IPS-18c (cell line): ENCODE measurements around the gene ARIH2.

ENCODE experiments used
- H3K4me3 ChIP-seq: 2 replicates; pipeline ENCODE4 v1.7.0; 2013; ENCODE audit warnings: low read depth, mild to moderate bottlenecking, low read length, moderate library complexity; ENCODE audit not compliant: insufficient read depth
- H3K9me3 ChIP-seq: one replicate; pipeline ENCODE4 v1.6.1; 2013; ENCODE audit warnings: mild to moderate bottlenecking, low read length, moderate library complexity; ENCODE audit not compliant: control insufficient read depth, insufficient read depth

Gene ARIH2

DNA sequence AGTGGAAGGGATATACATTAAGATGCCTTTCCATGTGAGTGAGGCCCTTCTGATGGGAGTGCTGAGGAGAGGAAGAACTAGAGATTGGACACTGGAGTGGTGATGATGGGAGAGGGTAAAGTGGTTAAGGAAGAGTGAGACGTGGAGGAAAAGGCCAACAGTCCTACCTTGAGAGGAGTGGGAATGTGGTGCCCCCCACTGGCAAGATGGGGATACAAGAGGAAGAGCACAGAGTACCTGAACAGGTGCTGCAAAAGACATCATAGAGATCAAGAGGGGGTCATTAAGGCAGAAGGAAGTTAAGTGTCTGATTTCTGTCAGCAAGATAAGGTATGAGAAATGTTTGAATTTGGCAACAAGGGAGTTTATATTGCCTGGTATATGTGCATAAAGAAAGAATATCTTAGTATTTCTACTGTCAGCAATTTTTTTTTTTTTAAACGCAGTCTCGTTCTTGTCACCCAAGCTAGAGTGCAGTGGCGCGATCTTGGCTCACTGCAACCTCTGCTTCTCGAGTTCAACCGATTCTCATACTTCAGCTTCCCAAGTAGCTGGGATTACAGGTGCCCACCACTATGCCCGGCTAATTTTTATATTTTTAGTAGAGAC lies 34.0 kb downstream of the ARIH2 start:
- Histone ChIP-seq H3K9me3 (no peaks in the 10 kb centered on the region), H3K4me3 (no peak overlapping the region)

DNA sequence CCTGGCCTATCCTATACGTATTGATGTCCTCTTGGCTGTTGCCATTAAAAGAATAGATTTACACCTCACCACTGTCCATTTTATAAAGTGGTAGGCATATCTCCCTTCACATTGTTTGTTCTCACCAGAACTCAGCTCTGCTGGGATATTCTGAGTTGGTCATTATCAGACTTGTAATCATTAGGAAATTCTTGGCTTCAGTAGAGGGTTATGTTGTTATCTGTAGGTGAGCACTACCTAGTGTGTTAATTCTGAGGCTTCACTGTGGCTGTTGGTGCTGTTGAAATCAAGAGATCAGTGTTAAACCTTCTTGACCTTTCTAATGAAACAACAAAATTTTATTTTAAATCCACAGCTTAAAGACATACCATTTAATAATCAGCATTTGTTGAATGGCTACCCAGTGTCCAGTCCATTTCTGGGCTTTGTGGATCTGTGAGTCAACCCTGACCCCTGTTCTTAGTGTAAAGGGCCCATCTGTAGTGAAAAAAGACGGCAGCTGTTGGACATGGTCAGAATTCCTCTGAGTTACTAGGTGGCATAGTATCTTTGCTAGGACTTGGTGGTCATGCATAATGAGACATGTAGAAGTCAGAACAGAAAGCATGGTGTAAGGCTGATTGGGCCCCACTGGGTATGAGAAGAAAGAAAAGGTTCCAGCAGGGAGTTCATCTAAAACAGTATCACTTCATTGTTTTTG lies 38.5 kb downstream of the ARIH2 start:
- Histone ChIP-seq H3K9me3 (no peaks in the 10 kb centered on the region), H3K4me3 (no peak overlapping the region)

DNA sequence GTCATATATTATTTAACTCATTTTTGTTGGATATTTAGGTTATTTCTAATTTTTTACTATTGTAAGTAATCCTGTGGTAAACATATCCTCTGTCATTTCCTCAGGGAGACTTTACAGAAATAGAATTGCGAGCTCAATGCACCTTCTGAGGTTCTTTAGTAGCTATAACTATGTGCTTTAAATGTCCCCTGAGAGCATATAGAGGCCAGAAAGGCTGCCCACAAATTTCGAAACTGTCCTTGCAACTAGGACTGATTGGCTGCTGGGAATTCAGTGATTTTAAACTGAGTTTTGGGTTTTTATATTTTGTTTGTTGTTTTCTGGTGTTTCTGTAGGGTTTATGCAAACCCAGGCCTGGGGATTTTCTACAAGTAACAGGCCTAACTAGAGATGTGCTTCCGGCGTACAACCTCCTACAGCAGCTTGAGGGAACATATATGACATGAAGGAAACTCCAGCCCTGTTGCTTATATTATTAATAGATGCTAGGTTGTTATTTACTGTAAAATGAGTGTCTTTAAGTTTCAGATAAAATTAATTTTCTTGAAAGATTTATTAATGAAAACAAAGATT lies 42.3 kb downstream of the ARIH2 start:
- Histone ChIP-seq H3K9me3 (no peaks in the 10 kb centered on the region), H3K4me3 (no peak overlapping the region)

DNA sequence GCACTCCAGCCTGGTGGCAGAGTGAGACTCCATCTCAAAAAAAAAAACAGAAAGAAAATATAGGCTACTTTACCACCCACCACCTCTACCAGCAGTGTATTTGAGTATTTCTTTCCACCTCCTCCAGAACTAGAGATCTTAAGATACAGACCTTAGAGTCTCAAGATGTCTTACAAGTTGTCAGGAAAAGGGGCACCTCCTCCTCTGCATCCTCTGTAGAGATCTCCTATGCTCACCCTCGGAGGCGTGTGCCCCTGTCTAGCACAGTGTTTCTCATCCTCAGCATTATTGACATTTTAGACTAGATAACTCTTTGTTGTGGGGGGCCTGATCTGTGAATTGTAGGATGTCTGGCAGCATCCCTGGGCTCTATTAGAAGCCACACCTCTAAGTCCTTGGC lies 43.7 kb downstream of the ARIH2 start:
- Histone ChIP-seq H3K4me3 (no peak overlapping the region), H3K9me3 (no peaks in the 10 kb centered on the region)

DNA sequence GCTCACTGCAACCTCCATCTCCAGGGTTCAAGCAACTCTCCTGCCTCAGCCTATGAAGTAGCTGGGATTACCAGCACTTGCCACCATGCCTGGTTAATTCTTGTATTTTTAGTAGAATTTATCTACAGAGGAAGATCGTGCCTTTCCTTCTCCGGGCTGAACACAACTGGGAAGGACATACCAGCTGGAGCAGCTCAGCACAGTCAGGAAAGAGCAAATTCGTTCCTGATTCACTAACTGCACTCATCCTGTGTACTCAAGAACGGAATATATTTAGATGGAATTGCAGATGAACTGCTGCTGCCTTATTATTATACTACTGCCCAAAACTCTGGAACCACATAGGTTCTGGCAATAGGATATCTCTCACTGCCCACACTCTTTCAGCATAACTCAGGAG lies 44.3 kb downstream of the ARIH2 start:
- no peak overlapping the region for H3K4me3 ChIP-seq
- no peaks in the 10 kb centered on the region for H3K9me3 ChIP-seq

DNA sequence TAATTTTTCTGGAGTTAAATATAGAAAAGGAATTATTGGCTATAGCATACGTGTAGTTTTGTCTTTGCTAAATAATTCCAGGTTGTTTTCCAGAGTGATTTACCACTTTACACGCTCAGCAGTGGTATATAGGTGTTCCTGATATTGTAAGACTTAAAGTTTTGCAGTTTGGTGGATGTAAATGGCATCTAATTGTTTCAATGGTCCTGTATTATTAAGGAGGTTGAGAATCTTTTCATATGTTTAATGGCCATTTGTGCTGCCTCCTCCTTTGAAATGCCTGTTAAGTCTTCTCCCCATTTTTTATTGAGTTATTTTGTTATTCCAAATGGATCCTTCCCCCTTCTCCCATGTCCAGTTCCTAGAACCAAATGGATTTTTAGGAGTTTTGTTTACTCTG lies 44.9 kb downstream of the ARIH2 start:
- Histone ChIP-seq H3K9me3 (no peaks in the 10 kb centered on the region), H3K4me3 (no peak overlapping the region)

DNA sequence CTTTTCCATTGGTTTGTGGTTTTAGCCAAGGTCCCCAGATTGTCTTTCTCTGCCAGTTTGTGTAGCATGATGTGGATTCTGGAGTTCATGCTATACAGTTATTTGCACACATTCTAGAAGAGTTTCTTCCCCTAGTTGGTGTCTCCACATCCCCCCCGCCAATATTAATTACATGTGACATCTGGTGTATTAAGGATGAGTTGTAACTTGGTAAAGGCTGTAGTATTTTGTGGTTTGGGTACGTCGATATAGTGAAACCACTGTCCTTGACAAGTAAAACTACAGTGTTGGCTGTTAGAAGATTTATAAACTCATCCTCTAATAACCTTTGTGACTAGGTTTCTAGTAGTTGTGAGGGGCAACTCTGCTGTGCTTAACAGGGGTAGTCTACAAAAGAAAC lies 47.7 kb downstream of the ARIH2 start:
- no peaks in the 10 kb centered on the region for H3K9me3 ChIP-seq

DNA sequence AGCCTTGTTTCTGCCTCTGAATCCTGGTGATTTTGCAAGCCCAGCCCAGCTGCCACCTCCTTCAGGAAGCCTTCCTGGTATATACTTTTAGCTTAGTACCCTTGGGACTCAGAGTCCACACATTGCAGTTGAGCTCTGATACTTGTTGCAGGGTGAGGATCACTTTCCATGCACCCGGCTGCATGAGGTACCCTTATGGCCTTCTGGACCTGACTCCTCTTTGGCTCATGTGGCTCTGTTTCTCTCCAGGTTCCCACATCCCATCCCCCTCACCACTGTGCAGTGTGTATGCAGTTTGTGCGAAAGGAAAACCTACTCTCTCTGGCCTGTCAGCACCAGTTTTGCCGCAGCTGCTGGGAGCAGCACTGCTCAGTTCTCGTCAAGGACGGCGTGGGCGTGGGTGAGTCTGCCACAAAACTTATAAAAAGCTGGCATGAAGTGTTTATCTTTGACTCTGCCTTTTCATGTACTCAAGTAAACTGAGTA lies 48.3 kb downstream of the ARIH2 start:
- Histone ChIP-seq H3K9me3 (no peaks in the 10 kb centered on the region), H3K4me3 (no peak overlapping the region)

More for the DNA sequence above, 47.7 kb downstream of the ARIH2 start:
- no peak overlapping the region for H3K4me3 ChIP-seq

DNA sequence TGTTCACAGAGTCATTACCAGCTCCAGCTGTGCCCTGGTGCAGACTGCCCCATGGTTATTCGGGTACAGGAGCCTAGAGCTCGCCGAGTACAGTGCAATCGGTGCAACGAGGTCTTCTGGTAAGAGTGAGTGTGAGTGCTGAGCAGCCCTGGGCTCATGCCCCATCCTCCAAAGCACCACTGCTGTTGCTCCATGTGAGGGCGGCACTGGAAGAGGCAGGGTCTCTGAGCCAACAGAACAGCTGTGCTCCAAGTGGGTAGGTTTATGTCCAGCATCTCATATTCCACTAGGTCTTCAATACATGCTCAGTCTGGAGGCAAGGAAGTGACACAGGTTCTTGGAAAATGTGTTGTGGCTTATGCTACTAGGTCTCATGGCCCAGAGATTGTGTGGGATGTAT lies 51.9 kb downstream of the ARIH2 start:
- Histone ChIP-seq H3K4me3 (no peak overlapping the region), H3K9me3 (no peaks in the 10 kb centered on the region)

DNA sequence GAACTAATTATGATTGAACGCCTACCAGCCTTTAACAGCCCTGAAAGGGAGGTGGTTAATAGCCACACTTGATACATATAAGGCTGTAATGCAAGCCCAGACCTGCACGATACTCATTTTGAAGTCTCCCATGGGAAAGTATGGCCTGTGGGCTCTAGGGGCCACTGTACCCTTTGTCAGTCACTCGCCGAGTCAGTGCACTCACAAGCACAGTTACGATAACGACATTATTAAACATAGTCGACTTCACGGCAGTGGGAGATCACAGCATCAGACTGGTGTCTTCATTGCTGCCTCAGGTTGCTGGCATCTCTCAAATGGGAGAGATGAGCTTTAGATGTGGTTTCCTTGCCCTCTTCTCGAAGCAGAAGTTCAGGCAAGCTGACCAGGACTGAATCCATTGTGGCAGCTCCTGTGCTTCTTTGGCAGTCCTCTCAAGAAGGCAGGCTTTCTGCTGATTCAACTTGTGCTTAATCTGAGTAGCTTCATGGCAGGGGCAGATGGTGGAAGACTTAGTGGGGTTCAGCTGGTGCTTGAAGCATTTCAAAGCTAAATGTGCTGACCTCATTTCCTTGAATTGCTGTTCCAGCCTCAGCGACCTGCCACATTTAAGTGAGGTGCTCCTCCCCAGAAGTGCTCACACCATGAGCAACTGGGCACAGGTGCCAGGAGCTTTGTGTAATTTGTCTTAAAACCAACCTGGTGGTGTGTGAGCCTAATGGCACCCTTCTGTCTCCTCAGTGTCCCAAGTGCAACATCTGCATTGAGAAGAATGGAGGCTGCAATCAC lies 55.6 kb downstream of the ARIH2 start:
- Histone ChIP-seq H3K9me3 (no peaks in the 10 kb centered on the region), H3K4me3 (no peak overlapping the region)

DNA sequence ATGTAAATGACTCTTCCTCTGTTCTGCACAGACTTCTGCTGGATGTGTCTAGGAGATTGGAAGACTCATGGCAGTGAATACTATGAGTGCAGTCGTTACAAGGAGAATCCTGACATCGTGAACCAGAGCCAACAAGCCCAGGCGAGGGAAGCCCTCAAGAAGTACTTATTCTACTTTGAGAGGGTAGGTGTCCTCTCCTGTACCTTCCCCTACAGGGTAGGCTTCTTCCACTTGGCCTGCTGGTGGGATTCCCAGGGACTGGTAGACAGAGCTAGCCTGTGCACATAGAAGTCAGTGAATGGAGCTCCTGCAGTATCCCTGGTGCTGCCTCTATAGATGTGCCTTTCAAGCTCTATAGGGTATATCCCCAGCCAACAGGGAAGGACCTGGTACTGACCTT lies 60.8 kb downstream of the ARIH2 start:
- Histone ChIP-seq H3K4me3 (no peak overlapping the region), H3K9me3 (no peaks in the 10 kb centered on the region)

DNA sequence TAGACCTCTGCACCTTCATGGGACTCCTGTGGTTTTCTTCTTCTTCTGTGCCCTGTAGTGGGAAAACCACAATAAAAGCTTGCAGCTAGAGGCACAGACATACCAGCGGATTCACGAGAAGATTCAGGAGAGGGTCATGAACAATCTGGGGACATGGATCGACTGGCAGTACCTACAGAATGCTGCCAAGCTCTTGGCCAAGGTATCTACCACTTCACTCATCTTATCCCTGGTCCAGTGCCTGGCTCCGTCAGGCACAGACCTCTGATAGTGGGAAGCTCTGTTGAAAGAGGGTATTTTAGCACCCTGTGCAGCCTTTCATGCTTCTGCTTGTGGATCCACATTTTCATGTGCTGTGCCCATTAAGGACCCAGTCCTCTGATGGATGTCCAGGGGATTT lies 61.7 kb downstream of the ARIH2 start:
- H3K4me3 ChIP-seq: no peak overlapping the region

DNA sequence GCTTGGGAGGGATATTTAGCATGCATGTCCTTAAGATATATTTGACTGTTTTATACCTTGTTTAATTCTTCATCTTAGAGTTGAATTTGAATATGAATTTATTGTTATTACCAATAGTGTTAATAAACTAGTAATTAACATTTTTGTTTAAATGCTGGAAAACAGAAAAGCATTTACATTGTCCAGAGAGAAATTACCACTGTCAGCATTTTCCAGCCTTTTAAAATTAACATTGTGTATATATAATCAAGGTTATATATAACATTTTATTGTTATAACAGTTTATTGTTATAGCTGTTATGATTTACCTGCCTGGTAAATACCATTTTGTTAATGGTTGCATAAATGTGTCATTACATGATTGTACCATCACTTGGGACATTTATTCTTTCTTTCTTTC lies 63.4 kb downstream of the ARIH2 start:
- H3K4me3 ChIP-seq: no peak overlapping the region

More for the DNA sequence above, 61.7 kb downstream of the ARIH2 start:
- H3K9me3 ChIP-seq: no peaks in the 10 kb centered on the region

DNA sequence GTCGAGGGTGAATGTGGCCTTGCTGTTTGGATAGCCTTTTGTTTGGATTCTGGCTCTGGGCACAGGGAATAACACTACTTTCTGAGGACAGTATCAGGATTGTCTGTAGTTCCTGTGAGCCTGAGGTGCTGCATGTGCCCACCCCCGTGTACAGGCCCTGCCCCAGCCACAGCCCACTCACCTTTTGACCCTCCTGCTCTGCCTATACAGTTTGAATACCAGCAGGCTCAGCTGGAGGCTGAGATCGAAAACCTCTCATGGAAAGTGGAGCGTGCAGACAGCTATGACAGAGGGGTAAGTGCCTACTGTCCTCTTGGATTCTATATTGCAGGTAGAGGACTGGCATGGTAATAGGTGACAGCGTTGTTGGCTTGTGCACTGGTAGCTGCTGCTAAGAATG lies 64.0 kb downstream of the ARIH2 start:
- H3K4me3 ChIP-seq: no peak overlapping the region

More for the DNA sequence above, 63.4 kb downstream of the ARIH2 start:
- no peaks in the 10 kb centered on the region for H3K9me3 ChIP-seq

DNA sequence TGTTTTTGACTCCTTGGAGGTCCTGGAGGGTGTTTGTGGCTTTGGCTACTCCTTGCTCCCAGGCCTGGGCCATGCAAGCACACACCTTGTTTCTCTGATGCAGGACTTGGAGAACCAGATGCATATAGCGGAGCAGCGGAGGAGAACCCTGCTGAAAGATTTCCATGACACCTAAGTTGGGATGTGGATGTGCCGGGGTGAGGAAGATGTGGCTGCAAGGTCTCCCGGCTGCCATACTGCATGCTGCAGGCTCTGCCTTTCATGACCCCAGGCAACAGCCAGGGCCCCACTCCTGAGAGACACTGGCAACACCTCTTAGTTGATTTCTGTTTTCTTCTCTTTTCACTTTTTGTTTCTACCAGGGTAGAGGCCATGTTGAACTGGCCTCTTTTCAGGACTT lies 64.5 kb downstream of the ARIH2 start:
- H3K9me3 ChIP-seq: no peaks in the 10 kb centered on the region
- H3K4me3 ChIP-seq: no peak overlapping the region

More for the DNA sequence above, 64.0 kb downstream of the ARIH2 start:
- H3K9me3 ChIP-seq: no peaks in the 10 kb centered on the region

DNA sequence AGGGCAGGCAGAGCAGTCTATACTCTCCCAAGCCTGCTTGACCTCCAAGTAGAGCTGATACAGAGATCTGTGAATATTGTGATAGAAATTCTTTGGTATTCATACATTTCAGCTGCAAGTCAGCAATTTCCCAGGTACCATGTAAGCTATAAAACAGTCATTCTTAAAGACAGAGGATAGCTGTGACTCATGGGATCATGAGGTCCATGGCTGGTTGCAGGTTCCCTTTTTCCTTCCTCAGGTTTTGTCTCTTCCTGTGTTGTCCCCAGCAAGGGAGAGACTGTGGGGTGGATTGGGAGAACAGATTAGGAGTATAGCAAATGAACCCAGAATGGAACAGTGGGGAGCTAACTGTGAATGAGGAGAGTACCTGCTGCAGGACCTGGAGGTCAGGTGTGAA lies 66.0 kb downstream of the ARIH2 start:
- Histone ChIP-seq H3K9me3 (no peaks in the 10 kb centered on the region), H3K4me3 (no peak overlapping the region)

DNA sequence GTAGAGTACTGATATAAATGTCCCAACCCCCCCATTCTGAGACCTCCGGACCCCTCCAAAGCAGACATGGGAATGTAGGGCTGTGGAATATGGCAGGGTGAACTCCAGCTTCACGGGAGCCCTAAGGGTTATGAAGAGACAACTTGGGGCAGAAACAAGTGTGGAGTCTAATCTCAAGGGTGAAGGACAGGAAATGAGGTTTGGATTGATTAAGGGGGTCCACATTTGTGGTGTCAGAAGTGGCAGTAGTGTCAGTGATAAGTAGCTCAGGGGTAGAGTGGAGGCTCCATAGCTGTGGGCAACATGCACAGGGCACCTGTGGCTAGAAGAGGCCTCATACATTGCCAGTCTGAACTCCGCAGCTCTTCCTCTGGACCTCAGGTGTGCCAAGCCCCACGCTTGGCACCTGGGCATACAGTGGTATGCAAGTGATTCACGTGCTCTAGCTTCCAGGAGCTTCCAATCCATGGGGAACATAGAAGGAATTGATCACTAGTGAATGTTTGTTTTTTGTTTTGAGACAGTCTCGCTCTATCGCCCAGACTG lies 67.3 kb downstream of the ARIH2 start:
- no peaks in the 10 kb centered on the region for H3K9me3 ChIP-seq
- no peak overlapping the region for H3K4me3 ChIP-seq
